SK-N-SH (cell line): Measurements from ENCODE around the gene HIPK2. TPM values are rescaled to one million over a fixed set of nuclear protein-coding genes. Genes with fewer than 3 reads are reported as not detected.
A peak's percentile ranks its signal among the peaks of the same experiment; 100 is the strongest.

Experiments used
- CTCF ChIA-PET: fragments of 300-600, 350-600 bp; formaldehyde crosslinking; extraction: SDS; loops from one replicate; lab custom pipeline; 2021; lab: Yijun Ruan, JAX
- POLR2A ChIA-PET: fragments of 350-600 bp; sonication (Branson Sonifier 250); formaldehyde crosslinking; extraction: SDS; loops from one replicate; lab custom pipeline; 2020; ENCODE audit warnings: antibody characterized with exemption, inconsistent platforms; lab: Yijun Ruan, JAX
- DNase-seq: peaks from one replicate; pipeline ENCODE4 v3.0.0; 2012
- H2AFZ ChIP-seq: fragments of 200-600 bp; sonication (generic); 2 replicates; pipeline ENCODE4 v1.8.1; 2016; ENCODE audit warnings: antibody characterized with exemption, mild to moderate bottlenecking, low read depth
- H3F3A ChIP-seq: fragments of 200-600 bp; sonication (generic); replicated peaks from 2 replicates; pipeline ENCODE3; 2016; ENCODE audit warnings: antibody characterized with exemption, mild to moderate bottlenecking; ENCODE audit not compliant: insufficient read depth
- H3K27ac ChIP-seq, 2 experiments: fragments of 200-500 bp in 1 of 2; fragments of 200-600 bp in 1 of 2; sonication (Bioruptor generic) in 1 of 2; sonication (generic), shearing (Covaris generic) in 1 of 2; 2 replicates each; pipeline versions ENCODE4 v1.5.1 to v1.6.1; 2014 to 2016; ENCODE audit warnings: low read depth in 2 of 2, inconsistent platforms in 1 of 2, low read length in 1 of 2, mild to moderate bottlenecking in 1 of 2, mixed read lengths in 1 of 2
- H3K27me3 ChIP-seq: fragments of 200-600 bp; sonication (generic), shearing (Covaris generic); 2 replicates; pipeline ENCODE4 v1.6.1; 2016; ENCODE audit warnings: mixed run types; ENCODE audit not compliant: insufficient read depth
- H3K36me3 ChIP-seq, 2 experiments: fragments of 200-500 bp in 1 of 2; fragments of 200-600 bp in 1 of 2; sonication (Bioruptor generic) in 1 of 2; sonication (generic) in 1 of 2; replicated peaks in 1 of 2; 2 replicates each; pipeline versions ENCODE3 to v1.5.1; 2014 to 2016; ENCODE audit warnings: low read length in 1 of 2, mild to moderate bottlenecking in 1 of 2; ENCODE audit not compliant: insufficient read depth in 2 of 2, control insufficient read depth in 1 of 2
- H3K4me1 ChIP-seq, 2 experiments: fragments of 200-500 bp in 1 of 2; fragments of 200-600 bp in 1 of 2; sonication (Bioruptor generic) in 1 of 2; sonication (generic), shearing (Covaris generic) in 1 of 2; 2 replicates each; pipeline versions ENCODE4 v1.5.1 to v1.6.1; 2014 to 2016; ENCODE audit warnings: low read depth in 1 of 2, low read length in 1 of 2, mixed run types in 1 of 2; ENCODE audit not compliant: insufficient read depth in 2 of 2, control insufficient read depth in 1 of 2
- H3K4me2 ChIP-seq: fragments of 200-600 bp; sonication (generic), shearing (Covaris generic); 2 replicates; pipeline ENCODE4 v1.6.1; 2017; ENCODE audit warnings: mixed run types
- H3K4me3 ChIP-seq, 2 experiments: fragments of 200-500 bp in 1 of 2; fragments of 200-600 bp in 1 of 2; sonication (Bioruptor generic) in 1 of 2; sonication (generic), shearing (Covaris generic) in 1 of 2; 2 replicates each; pipeline versions ENCODE4 v1.5.1 to v1.8.1; 2014 to 2016; ENCODE audit warnings: low read depth in 2 of 2, inconsistent platforms in 1 of 2, low read length in 1 of 2, mild to moderate bottlenecking in 1 of 2, mixed read lengths in 1 of 2, moderate library complexity in 1 of 2
- H3K79me2 ChIP-seq: fragments of 200-600 bp; sonication (generic); 2 replicates; pipeline ENCODE4 v1.8.1; 2017; ENCODE audit warnings: mild to moderate bottlenecking; ENCODE audit not compliant: insufficient read depth
- H3K9ac ChIP-seq: fragments of 200-600 bp; sonication (generic); 2 replicates; pipeline ENCODE4 v1.6.1; 2017; ENCODE audit warnings: mixed run types
- H3K9me2 ChIP-seq: fragments of 200-600 bp; sonication (generic); 2 replicates; pipeline ENCODE4 v1.6.1; 2017; ENCODE audit warnings: mixed run types
- H3K9me3 ChIP-seq: fragments of 200-600 bp; sonication (generic); 2 replicates; pipeline ENCODE4 v1.6.1; 2017; ENCODE audit warnings: mixed run types, mild to moderate bottlenecking, moderate library complexity
- H4K20me1 ChIP-seq: fragments of 200-600 bp; sonication (generic); 2 replicates; pipeline ENCODE4 v1.6.1; 2017; ENCODE audit warnings: mild to moderate bottlenecking, mixed run types; ENCODE audit not compliant: insufficient read depth
- CHD2 ChIP-seq: fragments of 150-350 bp; IDR thresholded peaks from 2 replicates; pipeline ENCODE4 v1.6.1; 2018; ENCODE audit warnings: low read length; ENCODE audit not compliant: partially characterized antibody
- ELF1 ChIP-seq: IDR thresholded peaks from 2 replicates; pipeline ENCODE4 v1.4.0; 2012
- EP300 ChIP-seq, 2 experiments: IDR thresholded peaks; 2 replicates each; pipeline versions ENCODE4 v1.4.0 to v1.6.1; 2012; ENCODE audit warnings: borderline replicate concordance in 1 of 2, low read depth in 1 of 2, low read length in 1 of 2
- EZH2phosphoT487 ChIP-seq: fragments of 200-600 bp; sonication (generic); IDR thresholded peaks from 2 replicates; pipeline ENCODE4 v1.6.1; 2017; ENCODE audit warnings: low read depth, mixed run types, mild to moderate bottlenecking, antibody characterized with exemption, moderate library complexity, borderline replicate concordance
- FOSL2 ChIP-seq: IDR thresholded peaks from 2 replicates; pipeline ENCODE4 v1.4.0; 2012; ENCODE audit warnings: low read depth, mild to moderate bottlenecking, moderate library complexity, borderline replicate concordance
- FOXM1 ChIP-seq: IDR thresholded peaks from 2 replicates; pipeline ENCODE4 v1.4.0; 2012; ENCODE audit warnings: low read depth, mild to moderate bottlenecking
- GABPA ChIP-seq: IDR thresholded peaks from 2 replicates; pipeline ENCODE4 v1.4.0; 2012; ENCODE audit warnings: low read depth, mild to moderate bottlenecking
- GATA2 ChIP-seq: sonication (generic); formaldehyde crosslinking; IDR thresholded peaks from 2 replicates; pipeline ENCODE4 v1.5.0; 2020; ENCODE audit warnings: mild to moderate bottlenecking, missing genetic modification reagents
- MEF2A ChIP-seq: IDR thresholded peaks from 2 replicates; pipeline ENCODE4 v1.4.0; 2012; ENCODE audit warnings: low read depth, borderline replicate concordance
- MXI1 ChIP-seq: IDR thresholded peaks from 2 replicates; pipeline ENCODE4 v1.6.1; 2012; ENCODE audit warnings: mild to moderate bottlenecking, low read depth, low read length, improper control_type of control experiment
- NRF1 ChIP-seq: IDR thresholded peaks from 2 replicates; pipeline ENCODE4 v1.6.1; 2012; ENCODE audit warnings: low read depth, mild to moderate bottlenecking, low read length
- POLR2AphosphoS5 ChIP-seq: IDR thresholded peaks from 2 replicates; pipeline ENCODE4 v1.6.1; 2012; ENCODE audit warnings: low read depth, low read length
- RCOR1 ChIP-seq: fragments of 150-350 bp; IDR thresholded peaks from 2 replicates; pipeline ENCODE4 v1.6.1; 2017; ENCODE audit warnings: antibody characterized with exemption, low read length
- RFX5 ChIP-seq: IDR thresholded peaks from 2 replicates; pipeline ENCODE4 v1.6.1; 2012; ENCODE audit warnings: mild to moderate bottlenecking, improper control_type of control experiment, low read length
- RXRA ChIP-seq: IDR thresholded peaks from 2 replicates; pipeline ENCODE4 v1.4.0; 2012; ENCODE audit warnings: low read depth, mild to moderate bottlenecking, borderline replicate concordance
- SIN3A ChIP-seq: IDR thresholded peaks from 2 replicates; pipeline ENCODE4 v1.6.1; 2012; ENCODE audit warnings: low read depth, mild to moderate bottlenecking, low read length, moderate library complexity, borderline replicate concordance
- SMC3 ChIP-seq: IDR thresholded peaks from 2 replicates; pipeline ENCODE4 v1.6.1; 2012; ENCODE audit warnings: low read depth, low read length, improper control_type of control experiment
- TCF12 ChIP-seq: IDR thresholded peaks from 2 replicates; pipeline ENCODE4 v1.4.0; 2012
- YY1 ChIP-seq: IDR thresholded peaks from 2 replicates; pipeline ENCODE4 v1.4.0; 2012; ENCODE audit warnings: low read depth, mild to moderate bottlenecking
- WGBS: methylation state at CpG from one replicate; pipeline ENCODE4 v1.1.6; 2017; ENCODE audit warnings: low lambda C conversion rate; 5-methylcytosine and 5-hydroxymethylcytosine counted together
- polyA plus RNA-seq, 3 experiments: library from polyadenylated mRNA; depleted of rRNA; stranded (reverse); fragments of >200 nt; gene quantifications; 2 replicates each; pipeline ENCODE4 v1.2.3, GENCODE V29; 2012
- TF ChIP-seq, protein P1 (sequence below): IDR thresholded peaks from 2 replicates; pipeline ENCODE4 v1.4.0; 2012; ENCODE audit warnings: low read depth
- TF ChIP-seq, protein P2 (sequence below): IDR thresholded peaks from 2 replicates; pipeline ENCODE4 v1.4.0; 2012; ENCODE audit warnings: low read depth, borderline replicate concordance
- TF ChIP-seq, protein P3 (sequence below): IDR thresholded peaks from 2 replicates; pipeline ENCODE4 v1.6.1; 2012; ENCODE audit warnings: mild to moderate bottlenecking, low read depth, low read length, moderate library complexity
- TF ChIP-seq, protein P4 (sequence below): IDR thresholded peaks from 2 replicates; pipeline ENCODE4 v1.4.0; 2012; ENCODE audit warnings: low read depth, borderline replicate concordance

The HIPK2 gene
- polyA plus RNA-seq, 1 of the 3 experiments (the other 2 are of a cell fraction), result 14.2 TPM

DNA sequence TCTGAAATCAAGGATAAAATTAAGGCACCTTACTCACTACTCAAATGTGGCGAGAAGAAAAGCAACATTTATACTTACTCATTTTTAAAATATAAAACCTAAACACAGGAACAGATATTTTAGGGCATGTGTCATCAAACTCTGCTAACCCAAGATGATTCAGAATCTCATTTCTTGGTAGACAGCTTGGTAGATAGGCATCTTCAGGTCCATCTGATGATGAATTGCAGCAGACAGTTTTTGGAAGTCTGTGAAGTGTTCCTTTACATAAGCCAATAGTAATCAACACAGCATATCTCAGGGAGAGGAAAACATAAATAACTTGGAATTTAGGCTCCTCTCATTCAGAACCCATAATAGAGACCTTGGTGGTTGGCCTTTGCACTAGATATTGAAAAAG, 3.4 kb downstream of the HIPK2 start (continued):
- TF ChIP-seq, protein P1, sequence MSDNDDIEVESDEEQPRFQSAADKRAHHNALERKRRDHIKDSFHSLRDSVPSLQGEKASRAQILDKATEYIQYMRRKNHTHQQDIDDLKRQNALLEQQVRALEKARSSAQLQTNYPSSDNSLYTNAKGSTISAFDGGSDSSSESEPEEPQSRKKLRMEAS, result peak; percentile 85
- TF ChIP-seq MEF2A (peak; percentile 92), FOSL2 (peak; percentile 100), SIN3A (peak; percentile 96), NRF1 (no peak), SMC3 (no peak), FOXM1 (peak; percentile 95), RFX5 (no peak), YY1 (peak; percentile 24; the same call in 1 of the 2 replicates), RXRA (peak; percentile 94), GATA2 (CRISPR knock-in tag) (no peak)
- TF ChIP-seq, protein P2, sequence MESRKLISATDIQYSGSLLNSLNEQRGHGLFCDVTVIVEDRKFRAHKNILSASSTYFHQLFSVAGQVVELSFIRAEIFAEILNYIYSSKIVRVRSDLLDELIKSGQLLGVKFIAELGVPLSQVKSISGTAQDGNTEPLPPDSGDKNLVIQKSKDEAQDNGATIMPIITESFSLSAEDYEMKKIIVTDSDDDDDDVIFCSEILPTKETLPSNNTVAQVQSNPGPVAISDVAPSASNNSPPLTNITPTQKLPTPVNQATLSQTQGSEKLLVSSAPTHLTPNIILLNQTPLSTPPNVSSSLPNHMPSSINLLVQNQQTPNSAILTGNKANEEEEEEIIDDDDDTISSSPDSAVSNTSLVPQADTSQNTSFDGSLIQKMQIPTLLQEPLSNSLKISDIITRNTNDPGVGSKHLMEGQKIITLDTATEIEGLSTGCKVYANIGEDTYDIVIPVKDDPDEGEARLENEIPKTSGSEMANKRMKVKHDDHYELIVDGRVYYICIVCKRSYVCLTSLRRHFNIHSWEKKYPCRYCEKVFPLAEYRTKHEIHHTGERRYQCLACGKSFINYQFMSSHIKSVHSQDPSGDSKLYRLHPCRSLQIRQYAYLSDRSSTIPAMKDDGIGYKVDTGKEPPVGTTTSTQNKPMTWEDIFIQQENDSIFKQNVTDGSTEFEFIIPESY, result peak; percentile 93
- TF ChIP-seq, protein P3, sequence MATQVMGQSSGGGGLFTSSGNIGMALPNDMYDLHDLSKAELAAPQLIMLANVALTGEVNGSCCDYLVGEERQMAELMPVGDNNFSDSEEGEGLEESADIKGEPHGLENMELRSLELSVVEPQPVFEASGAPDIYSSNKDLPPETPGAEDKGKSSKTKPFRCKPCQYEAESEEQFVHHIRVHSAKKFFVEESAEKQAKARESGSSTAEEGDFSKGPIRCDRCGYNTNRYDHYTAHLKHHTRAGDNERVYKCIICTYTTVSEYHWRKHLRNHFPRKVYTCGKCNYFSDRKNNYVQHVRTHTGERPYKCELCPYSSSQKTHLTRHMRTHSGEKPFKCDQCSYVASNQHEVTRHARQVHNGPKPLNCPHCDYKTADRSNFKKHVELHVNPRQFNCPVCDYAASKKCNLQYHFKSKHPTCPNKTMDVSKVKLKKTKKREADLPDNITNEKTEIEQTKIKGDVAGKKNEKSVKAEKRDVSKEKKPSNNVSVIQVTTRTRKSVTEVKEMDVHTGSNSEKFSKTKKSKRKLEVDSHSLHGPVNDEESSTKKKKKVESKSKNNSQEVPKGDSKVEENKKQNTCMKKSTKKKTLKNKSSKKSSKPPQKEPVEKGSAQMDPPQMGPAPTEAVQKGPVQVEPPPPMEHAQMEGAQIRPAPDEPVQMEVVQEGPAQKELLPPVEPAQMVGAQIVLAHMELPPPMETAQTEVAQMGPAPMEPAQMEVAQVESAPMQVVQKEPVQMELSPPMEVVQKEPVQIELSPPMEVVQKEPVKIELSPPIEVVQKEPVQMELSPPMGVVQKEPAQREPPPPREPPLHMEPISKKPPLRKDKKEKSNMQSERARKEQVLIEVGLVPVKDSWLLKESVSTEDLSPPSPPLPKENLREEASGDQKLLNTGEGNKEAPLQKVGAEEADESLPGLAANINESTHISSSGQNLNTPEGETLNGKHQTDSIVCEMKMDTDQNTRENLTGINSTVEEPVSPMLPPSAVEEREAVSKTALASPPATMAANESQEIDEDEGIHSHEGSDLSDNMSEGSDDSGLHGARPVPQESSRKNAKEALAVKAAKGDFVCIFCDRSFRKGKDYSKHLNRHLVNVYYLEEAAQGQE, result peak; percentile 77

DNA sequence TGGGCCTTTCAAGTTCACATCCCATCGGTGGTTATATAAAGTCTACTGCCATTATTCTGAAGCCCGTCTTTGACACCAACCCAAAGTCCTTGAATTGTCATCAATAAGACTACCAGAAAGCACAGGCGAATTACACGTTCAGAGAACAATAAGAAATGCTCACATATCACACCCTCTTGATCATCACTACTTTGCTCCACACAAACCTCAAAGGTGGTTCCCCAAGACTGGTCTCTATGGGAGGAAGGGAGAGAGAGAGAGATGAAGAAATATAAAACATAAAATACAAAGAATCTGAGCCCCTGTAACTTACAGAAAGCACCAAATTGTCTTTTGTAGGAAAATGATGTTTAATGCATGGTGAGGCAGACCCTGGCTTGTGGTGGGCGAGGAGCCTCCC, 4.4 kb downstream of the HIPK2 start:
- H2AFZ ChIP-seq, result no peak overlapping the region
- no peak overlapping the region for H3K4me3 ChIP-seq
- H3K79me2 ChIP-seq, result peaks cover 80% of the 10 kb centered on the region
- peaks cover 13 to 18% of the 10 kb centered on the region in 2 experiments for H3K36me3 ChIP-seq
- no peaks in the 10 kb centered on the region for H3K9me3 ChIP-seq
- peak overlapping the region; percentile 2 to 97; a peak in 3 of 4 replicates for H3K27ac ChIP-seq
- H3K9ac ChIP-seq, result peak overlapping the region; percentile 38; the same call in 1 of the 2 replicates
- WGBS, result 93% methylated on average over 5 of the region's 5 CpGs
- H3K9me2 ChIP-seq, result no peaks in the 10 kb centered on the region
- peak overlapping the region; percentile 90 for H3K4me2 ChIP-seq
- TF ChIP-seq MXI1 (no peak), RCOR1 (no peak), YY1 (no peak), GABPA (no peak), EZH2phosphoT487 (no peak), TCF12 (no peak), SIN3A (no peak), ELF1 (no peak), SMC3 (no peak), EP300 (IDR thresholded peaks at IDR 0.05; ENCODE audit: borderline replicate concordance in 1 of 2, low read depth in 1 of 2, low read length in 1 of 2) (no peak), CHD2 (no peak), POLR2AphosphoS5 (no peak), RXRA (no peak), MEF2A (no peak), FOXM1 (no peak)
- TF ChIP-seq, protein P4, sequence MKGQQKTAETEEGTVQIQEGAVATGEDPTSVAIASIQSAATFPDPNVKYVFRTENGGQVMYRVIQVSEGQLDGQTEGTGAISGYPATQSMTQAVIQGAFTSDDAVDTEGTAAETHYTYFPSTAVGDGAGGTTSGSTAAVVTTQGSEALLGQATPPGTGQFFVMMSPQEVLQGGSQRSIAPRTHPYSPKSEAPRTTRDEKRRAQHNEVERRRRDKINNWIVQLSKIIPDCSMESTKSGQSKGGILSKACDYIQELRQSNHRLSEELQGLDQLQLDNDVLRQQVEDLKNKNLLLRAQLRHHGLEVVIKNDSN, result no peak
- H3F3A ChIP-seq, result peaks cover 64% of the 10 kb centered on the region
- H3K4me1 ChIP-seq, result peaks cover 25 to 55% of the 10 kb centered on the region in 2 experiments
- no peak for DNase-seq
- ChIA-PET POLR2A (no interaction called here), CTCF (interaction anchor here (1.6 to 4.2 kb wide), 2 partner anchors 29 to 127 kb away, joined by 6 to 21 read pairs; no protein-coding TSS in a partner anchor)
- no peaks in the 10 kb centered on the region for H3K27me3 ChIP-seq
- H4K20me1 ChIP-seq, result peaks cover 27% of the 10 kb centered on the region
